WERI-Rb-1 (cell line): ENCODE measurements around the gene HSD17B13.

Source experiments
- DNase-seq: peaks from one replicate; pipeline ENCODE4 v3.0.0-alpha.2; 2020
- H3K27ac ChIP-seq: fragments of 250-450 bp; sonication (Bioruptor Pico); 2 replicates; pipeline ENCODE4 v1.5.1; 2020; ENCODE audit warnings: mild to moderate bottlenecking, moderate library complexity
- H3K27me3 ChIP-seq: fragments of 250-450 bp; sonication (Bioruptor Pico); 2 replicates; pipeline ENCODE4 v1.5.1; 2021; ENCODE audit warnings: mild to moderate bottlenecking, low read depth, moderate library complexity; ENCODE audit not compliant: insufficient read depth, severe bottlenecking
- H3K36me3 ChIP-seq: fragments of 250-450 bp; sonication (Bioruptor Pico); 2 replicates; pipeline ENCODE4 v1.5.1; 2020; ENCODE audit warnings: mild to moderate bottlenecking, moderate library complexity
- H3K4me3 ChIP-seq: 2 replicates; pipeline ENCODE4 v1.5.1; 2011; ENCODE audit warnings: low read depth, mild to moderate bottlenecking, control low read depth, low read length
- H3K9me3 ChIP-seq: fragments of 250-450 bp; sonication (Bioruptor Pico); 2 replicates; pipeline ENCODE4 v1.5.1; 2021; ENCODE audit warnings: mild to moderate bottlenecking, moderate library complexity; ENCODE audit not compliant: severe bottlenecking
- TF ChIP-seq, protein P1 (sequence below): IDR thresholded peaks from 2 replicates; pipeline ENCODE4 v1.5.1; 2011; ENCODE audit warnings: low read depth, mild to moderate bottlenecking, control low read depth, inconsistent platforms, low read length

The HSD17B13 gene

DNA sequence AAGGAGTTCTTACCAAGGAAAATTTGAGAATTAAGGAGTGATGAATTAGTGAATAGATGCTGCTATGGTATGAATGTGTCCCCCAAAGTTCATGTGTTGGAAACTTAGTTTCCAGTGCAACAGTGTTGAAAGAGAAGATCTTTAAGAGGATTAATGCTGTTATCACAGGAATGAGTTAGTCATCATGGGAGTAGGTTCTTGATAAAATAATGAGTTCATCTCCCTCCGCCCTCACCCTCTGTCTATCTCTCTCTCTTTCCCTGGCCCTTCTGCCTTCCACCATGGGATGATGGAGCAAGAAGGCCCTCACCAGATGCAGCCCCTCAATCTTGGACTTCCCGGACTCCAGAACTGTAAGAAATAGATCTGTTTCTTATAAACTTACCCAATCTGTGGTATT is 64.0 kb downstream of the HSD17B13 start:
- Histone ChIP-seq H3K36me3 (no peaks in the 10 kb centered on the region), H3K27ac (no peak overlapping the region), H3K9me3 (no peaks in the 10 kb centered on the region), H3K4me3 (no peak overlapping the region), H3K27me3 (no peaks in the 10 kb centered on the region)
- TF ChIP-seq, protein P1, sequence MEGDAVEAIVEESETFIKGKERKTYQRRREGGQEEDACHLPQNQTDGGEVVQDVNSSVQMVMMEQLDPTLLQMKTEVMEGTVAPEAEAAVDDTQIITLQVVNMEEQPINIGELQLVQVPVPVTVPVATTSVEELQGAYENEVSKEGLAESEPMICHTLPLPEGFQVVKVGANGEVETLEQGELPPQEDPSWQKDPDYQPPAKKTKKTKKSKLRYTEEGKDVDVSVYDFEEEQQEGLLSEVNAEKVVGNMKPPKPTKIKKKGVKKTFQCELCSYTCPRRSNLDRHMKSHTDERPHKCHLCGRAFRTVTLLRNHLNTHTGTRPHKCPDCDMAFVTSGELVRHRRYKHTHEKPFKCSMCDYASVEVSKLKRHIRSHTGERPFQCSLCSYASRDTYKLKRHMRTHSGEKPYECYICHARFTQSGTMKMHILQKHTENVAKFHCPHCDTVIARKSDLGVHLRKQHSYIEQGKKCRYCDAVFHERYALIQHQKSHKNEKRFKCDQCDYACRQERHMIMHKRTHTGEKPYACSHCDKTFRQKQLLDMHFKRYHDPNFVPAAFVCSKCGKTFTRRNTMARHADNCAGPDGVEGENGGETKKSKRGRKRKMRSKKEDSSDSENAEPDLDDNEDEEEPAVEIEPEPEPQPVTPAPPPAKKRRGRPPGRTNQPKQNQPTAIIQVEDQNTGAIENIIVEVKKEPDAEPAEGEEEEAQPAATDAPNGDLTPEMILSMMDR: no peak
- DNase-seq: no peak

GRCh38 chr4:87257523-87257922 is 65.2 kb downstream of the HSD17B13 start:
- no peak for DNase-seq
- Histone ChIP-seq H3K27ac (no peak overlapping the region), H3K4me3 (no peak overlapping the region), H3K36me3 (no peaks in the 10 kb centered on the region), H3K27me3 (no peaks in the 10 kb centered on the region), H3K9me3 (no peaks in the 10 kb centered on the region)
- TF ChIP-seq, protein P1: no peak

GRCh38 chr4:87255755-87256154 is 66.9 kb downstream of the HSD17B13 start:
- H3K9me3 ChIP-seq: no peaks in the 10 kb centered on the region
- no peaks in the 10 kb centered on the region for H3K27me3 ChIP-seq
- H3K36me3 ChIP-seq: no peaks in the 10 kb centered on the region
- no peak for DNase-seq
- H3K27ac ChIP-seq: no peak overlapping the region
- TF ChIP-seq, protein P1: no peak
- no peak overlapping the region for H3K4me3 ChIP-seq
